K562 treated with DMSO at 1 percent for 48 hours (cell line): ENCODE data around the gene ZZZ3. TPM values are rescaled to one million over a fixed set of nuclear protein-coding genes. Genes with fewer than 3 reads are reported as not detected.

Experiments used
- total RNA-seq: library from RNA; unstranded; fragments of 300-600 nt; gene quantifications from 2 replicates; pipeline ENCODE4 v1.2.3, GENCODE V29; 2022; ENCODE audit warnings: low replicate concordance; ENCODE audit errors: extremely low read depth

Gene ZZZ3
- total RNA-seq: not detected in 2 replicates

DNA sequence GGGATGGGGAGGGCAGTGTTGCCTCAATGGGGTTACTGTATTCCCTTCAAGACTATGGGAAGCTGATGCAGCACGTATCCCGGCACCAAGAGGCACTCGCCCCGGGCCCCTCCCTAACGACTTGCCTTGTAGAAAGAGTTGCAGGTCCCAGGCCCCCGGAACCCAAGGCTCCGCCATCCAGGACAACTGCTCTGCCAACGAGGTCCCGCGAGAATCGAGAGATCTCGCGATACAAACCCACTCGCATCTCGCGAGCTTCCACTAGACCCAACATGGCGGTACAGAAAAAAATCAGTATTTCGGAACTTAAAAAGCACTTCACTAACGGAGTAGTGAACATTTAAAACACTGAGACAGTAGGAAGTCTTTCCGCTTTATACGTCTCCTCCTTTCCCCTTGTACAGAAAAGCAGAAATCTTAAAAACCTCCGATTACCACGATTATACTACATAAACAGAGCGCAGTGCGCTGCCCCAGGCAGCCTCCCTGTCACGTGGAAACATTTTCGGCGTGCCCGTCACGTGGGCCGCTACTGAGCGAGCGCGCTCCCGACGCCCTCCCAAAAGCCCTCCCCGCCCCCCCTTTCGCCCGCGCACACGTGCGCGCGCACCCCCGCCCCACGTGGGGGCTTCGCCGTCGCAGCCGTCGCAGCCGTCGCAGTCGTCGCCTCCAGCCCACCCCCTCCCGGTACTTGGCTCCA, at the start of gene ZZZ3:
Gene ZZZ3 (minus strand): TSS at position 199 of the 700 bp plus-strand sequence. CDS start 49,304 bp downstream, outside the sequence.

Other genes starting within 250 kb of the ZZZ3 start
- gene USP33, start 77.2 kb upstream of the ZZZ3 start, total RNA-seq: not detected in 2 replicates
- not detected in 2 replicates for gene MIGA1, start 97.0 kb upstream of the ZZZ3 start, total RNA-seq
- not detected in 2 replicates for gene NEXN, start 206.0 kb upstream of the ZZZ3 start, total RNA-seq